ENCODE results near the gene ADGRL2. TPM values are rescaled to one million over a fixed set of nuclear protein-coding genes. Genes with fewer than 3 reads are reported as not detected.

Gene ADGRL2
- total RNA-seq, 5 donors from 2014 or later (not counting 1 experiment from before 2014, with no cell fraction given): 0.20 to 0.70 (median 0.55) TPM; not detected in 2

GRCh38 chr1:82030830-82031229 is 230.1 kb downstream of the ADGRL2 start:
- no peak overlapping the region for H3K27ac Mint-ChIP-seq

GRCh38 chr1:82032068-82032467 is 231.3 kb downstream of the ADGRL2 start:
- H3K27me3 ChIP-seq (replicated peaks in 1 of 2; ENCODE audit: control insufficient read depth in 2 of 2, extremely low read depth in 1 of 2, insufficient read depth in 2 of 2, low read length in 1 of 2): no peaks in the 10 kb centered on the region
- H3K36me3 ChIP-seq (ENCODE audit: control insufficient read depth in 2 of 2, extremely low read depth in 1 of 2, insufficient read depth in 1 of 2, low read length in 1 of 2): no peaks in the 10 kb centered on the region
- H3K4me3 ChIP-seq (ENCODE audit: control insufficient read depth in 1 of 2, extremely low read depth in 1 of 2, low read length in 1 of 2): no peak overlapping the region
- Mint-ChIP-seq H3K9me3 (peaks cover 0 to 3% (median 0%) of the 10 kb centered on the region in 3 donors), H3K4me1 (no peaks in the 10 kb centered on the region), H3K27ac (no peak overlapping the region), H3K27me3 (no peaks in the 10 kb centered on the region), H3K36me3 (no peaks in the 10 kb centered on the region), H3K4me3 (no peak overlapping the region)
- ATAC-seq (replicated peaks in 1 of 4) (no peak), DNase-seq (no peak)
- H3K4me1 ChIP-seq (ENCODE audit: control insufficient read depth in 1 of 2, extremely low read depth in 1 of 2, insufficient read depth in 2 of 2, low read length in 2 of 2): no peaks in the 10 kb centered on the region
- H3K9me3 ChIP-seq: no peaks in the 10 kb centered on the region
- POLR2A ChIA-PET: no interaction called here
- WGBS (ENCODE audit: insufficient coverage): no CpG with 5 or more reads among the region's 2 CpGs
- no peak overlapping the region for H3K27ac ChIP-seq (ENCODE audit: low read length)
- CTCF ChIA-PET: no interaction called here

More at GRCh38 chr1:82030830-82031229, 230.1 kb downstream of the ADGRL2 start:
- CTCF ChIA-PET: no interaction called here
- Histone ChIP-seq H3K4me1 (ENCODE audit: control insufficient read depth in 1 of 2, extremely low read depth in 1 of 2, insufficient read depth in 2 of 2, low read length in 2 of 2) (no peaks in the 10 kb centered on the region), H3K4me3 (ENCODE audit: control insufficient read depth in 1 of 2, extremely low read depth in 1 of 2, low read length in 1 of 2) (no peak overlapping the region), H3K27me3 (replicated peaks in 1 of 2; ENCODE audit: control insufficient read depth in 2 of 2, extremely low read depth in 1 of 2, insufficient read depth in 2 of 2, low read length in 1 of 2) (no peaks in the 10 kb centered on the region), H3K27ac (ENCODE audit: low read length) (no peak overlapping the region), H3K9me3 (no peaks in the 10 kb centered on the region), H3K36me3 (ENCODE audit: control insufficient read depth in 2 of 2, extremely low read depth in 1 of 2, insufficient read depth in 1 of 2, low read length in 1 of 2) (no peaks in the 10 kb centered on the region)
- Mint-ChIP-seq H3K36me3 (no peaks in the 10 kb centered on the region), H3K4me1 (no peaks in the 10 kb centered on the region), H3K9me3 (peaks cover 0 to 3% (median 0%) of the 10 kb centered on the region in 3 donors), H3K27me3 (no peaks in the 10 kb centered on the region), H3K4me3 (no peak overlapping the region)
- no peak for DNase-seq
- no CpG with 5 or more reads among the region's 3 CpGs for WGBS (ENCODE audit: insufficient coverage)
- no peak for ATAC-seq (replicated peaks in 1 of 4)
- POLR2A ChIA-PET: no interaction called here

GRCh38 chr1:82034812-82035211 is 234.1 kb downstream of the ADGRL2 start:
- no CpG with 5 or more reads among the region's 3 CpGs for WGBS (ENCODE audit: insufficient coverage)
- Histone ChIP-seq H3K9me3 (no peaks in the 10 kb centered on the region), H3K36me3 (ENCODE audit: control insufficient read depth in 2 of 2, extremely low read depth in 1 of 2, insufficient read depth in 1 of 2, low read length in 1 of 2) (no peaks in the 10 kb centered on the region), H3K27me3 (replicated peaks in 1 of 2; ENCODE audit: control insufficient read depth in 2 of 2, extremely low read depth in 1 of 2, insufficient read depth in 2 of 2, low read length in 1 of 2) (no peaks in the 10 kb centered on the region), H3K4me1 (ENCODE audit: control insufficient read depth in 1 of 2, extremely low read depth in 1 of 2, insufficient read depth in 2 of 2, low read length in 2 of 2) (no peaks in the 10 kb centered on the region), H3K27ac (ENCODE audit: low read length) (no peak overlapping the region), H3K4me3 (ENCODE audit: control insufficient read depth in 1 of 2, extremely low read depth in 1 of 2, low read length in 1 of 2) (no peak overlapping the region)
- Mint-ChIP-seq H3K4me1 (no peaks in the 10 kb centered on the region), H3K27me3 (no peaks in the 10 kb centered on the region), H3K4me3 (no peak overlapping the region), H3K36me3 (no peaks in the 10 kb centered on the region), H3K27ac (no peak overlapping the region), H3K9me3 (peaks cover 0 to 3% (median 2%) of the 10 kb centered on the region in 3 donors)
- ATAC-seq (replicated peaks in 1 of 4): no peak
- POLR2A ChIA-PET: no interaction called here
- CTCF ChIA-PET: no interaction called here
- DNase-seq: no peak

Measured in T-cell (primary cell).